SW480 (cell line): Measurements from ENCODE around the gene CBLN3.

Source experiments
- DNase-seq: peaks from one replicate; pipeline ENCODE4 v3.0.0-alpha.2; 2016; ENCODE audit warnings: low spot score

Gene CBLN3

GRCh38 chr14:24379907-24380730 is 49.3 kb downstream of the CBLN3 start:
- no peak for DNase-seq

- DNase-seq: no peak
Measured at GRCh38 chr14:24378981-24379906, 50.2 kb downstream of the CBLN3 start.

DNA sequence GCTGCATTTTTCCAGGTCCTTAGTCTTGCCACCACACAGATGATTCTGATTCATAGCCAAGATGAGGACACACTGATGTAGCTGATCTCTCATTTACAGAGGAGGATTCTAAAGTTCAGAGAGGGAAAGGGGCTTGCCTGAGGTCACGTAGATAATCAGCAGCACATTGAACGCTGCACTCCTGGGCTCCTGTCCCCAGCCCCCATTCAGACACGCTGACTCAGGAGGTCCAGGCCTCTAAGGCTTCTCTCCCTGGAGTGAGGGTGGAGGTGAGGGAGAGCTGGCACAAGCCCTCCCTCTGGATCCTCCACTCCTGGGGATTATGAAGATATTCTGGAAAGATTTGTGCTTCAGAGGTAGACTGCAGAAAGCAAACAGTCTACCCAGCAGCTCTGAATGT is 51.1 kb downstream of the CBLN3 start:
- DNase-seq: no peak

GRCh38 chr14:24377657-24378056 is 51.8 kb downstream of the CBLN3 start:
- no peak for DNase-seq

- DNase-seq: no peak
Measured at GRCh38 chr14:24377126-24377525, 52.3 kb downstream of the CBLN3 start.
